C4-2B (cell line): ENCODE measurements around the gene IYD.

Experiments
- ZFX ChIP-seq: fragments of 450-650 bp; IDR thresholded peaks from 2 replicates; pipeline ENCODE4 v1.6.1; 2017
- TF ChIP-seq, protein P1 (sequence below): fragments of 450-650 bp; conservative IDR thresholded peaks from 2 replicates; pipeline ENCODE4 v1.5.1; 2017; ENCODE audit warnings: mild to moderate bottlenecking

DNA sequence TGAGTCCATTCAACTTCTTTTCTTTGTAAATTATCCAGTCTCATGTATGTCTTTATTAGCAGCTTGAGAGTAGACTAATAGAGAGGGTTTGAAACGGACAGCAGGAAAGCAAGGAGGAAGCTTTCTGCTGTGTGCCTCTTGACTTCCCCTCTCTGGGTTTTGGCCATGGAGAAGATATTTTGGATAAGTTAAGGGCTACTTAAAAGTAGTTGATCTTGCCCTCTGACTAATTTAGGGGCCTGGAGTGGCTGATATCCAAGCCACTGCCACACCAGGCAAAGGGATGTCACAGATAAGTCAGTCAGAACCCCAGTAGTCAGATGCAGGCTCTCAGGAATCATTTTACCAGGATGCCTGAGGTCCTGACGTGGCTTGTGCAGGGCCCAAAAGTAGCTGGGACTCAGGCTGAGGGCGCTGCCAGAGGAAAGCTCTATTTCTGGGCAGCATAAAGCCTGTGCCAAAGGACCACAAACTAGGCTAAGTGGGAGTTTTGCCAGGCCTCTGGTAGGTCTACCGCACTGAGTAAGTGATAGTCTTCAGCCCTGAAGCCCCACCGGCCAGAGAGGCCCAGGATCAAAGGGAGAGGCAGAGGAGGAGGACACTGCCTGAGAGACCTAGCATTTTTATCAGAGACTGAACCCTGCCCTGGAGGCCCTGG lies 41.6 kb upstream of the IYD start:
- TF ChIP-seq, protein P1, sequence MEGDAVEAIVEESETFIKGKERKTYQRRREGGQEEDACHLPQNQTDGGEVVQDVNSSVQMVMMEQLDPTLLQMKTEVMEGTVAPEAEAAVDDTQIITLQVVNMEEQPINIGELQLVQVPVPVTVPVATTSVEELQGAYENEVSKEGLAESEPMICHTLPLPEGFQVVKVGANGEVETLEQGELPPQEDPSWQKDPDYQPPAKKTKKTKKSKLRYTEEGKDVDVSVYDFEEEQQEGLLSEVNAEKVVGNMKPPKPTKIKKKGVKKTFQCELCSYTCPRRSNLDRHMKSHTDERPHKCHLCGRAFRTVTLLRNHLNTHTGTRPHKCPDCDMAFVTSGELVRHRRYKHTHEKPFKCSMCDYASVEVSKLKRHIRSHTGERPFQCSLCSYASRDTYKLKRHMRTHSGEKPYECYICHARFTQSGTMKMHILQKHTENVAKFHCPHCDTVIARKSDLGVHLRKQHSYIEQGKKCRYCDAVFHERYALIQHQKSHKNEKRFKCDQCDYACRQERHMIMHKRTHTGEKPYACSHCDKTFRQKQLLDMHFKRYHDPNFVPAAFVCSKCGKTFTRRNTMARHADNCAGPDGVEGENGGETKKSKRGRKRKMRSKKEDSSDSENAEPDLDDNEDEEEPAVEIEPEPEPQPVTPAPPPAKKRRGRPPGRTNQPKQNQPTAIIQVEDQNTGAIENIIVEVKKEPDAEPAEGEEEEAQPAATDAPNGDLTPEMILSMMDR: no peak
- TF ChIP-seq ZFX: no peak
